ENCODE data around the gene JUND. TPM values are rescaled to one million over a fixed set of nuclear protein-coding genes. Genes with fewer than 3 reads are reported as not detected.

The JUND gene
- total and polyA plus RNA-seq, 2 of the 8 experiments (the other 6 are each of a cell fraction or from before 2014, with no cell fraction given), result 54.0 to 77.5 TPM

- WGBS, 2 experiments (ENCODE audit: extremely low coverage in 1 of 2, insufficient coverage in 1 of 2, insufficient read length in 1 of 2, insufficient replicate concordance in 2 of 2, low coverage in 1 of 2, low lambda C conversion rate in 2 of 2, missing lambda C conversion rate in 1 of 2), result 35% methylated on average over 4 of the region's 4 CpGs; no CpG with 5 or more reads in 1 of the 2 experiments
- no peak for TF ChIP-seq SIRT6 (IDR thresholded peaks at IDR 0.05; ENCODE audit: low read length)
- no peak for TF ChIP-seq CBX5 (IDR thresholded peaks at IDR 0.05; ENCODE audit: low read depth, low read length)
- TF ChIP-seq PHF8 (conservative IDR thresholded peaks at IDR 0.05; ENCODE audit: low read depth, low read length), result no peak
- no peak for TF ChIP-seq JUN (IDR thresholded peaks at IDR 0.05; ENCODE audit: low read depth, low read length)
- TF ChIP-seq MAFK (IDR thresholded peaks at IDR 0.05; ENCODE audit: low read depth, low read length), result no peak
- TF ChIP-seq CHD2 (IDR thresholded peaks at IDR 0.05; ENCODE audit: low read length), result no peak
- TF ChIP-seq TEAD4 (IDR thresholded peaks at IDR 0.05; ENCODE audit: low read depth, low read length), result no peak
- TF ChIP-seq ATF3 (IDR thresholded peaks at IDR 0.05; ENCODE audit: insufficient read depth, low read depth, low read length), result no peak
- no peak for TF ChIP-seq RXRA (IDR thresholded peaks at IDR 0.05; ENCODE audit: insufficient read depth, low read depth, low read length)
- TF ChIP-seq SP4 (IDR thresholded peaks at IDR 0.05; ENCODE audit: low read length), result no peak
- no peak for TF ChIP-seq CREB1 (IDR thresholded peaks at IDR 0.05)
- no peak for TF ChIP-seq KDM1A (IDR thresholded peaks at IDR 0.05; ENCODE audit: borderline replicate concordance, low read length)
- no peak for TF ChIP-seq MAX (IDR thresholded peaks at IDR 0.05)
- no peak for TF ChIP-seq HDAC6 (IDR thresholded peaks at IDR 0.05; ENCODE audit: low read depth, low read length)
Observed at GRCh38 chr19:18231775-18232174, 49.6 kb downstream of the JUND start.

More at GRCh38 chr19:18231775-18232174, 49.6 kb downstream of the JUND start:
- Histone ChIP-seq H3K4me2 (ENCODE audit: insufficient read depth in 1 of 2, low read depth in 2 of 2, low read length in 2 of 2) (peak overlapping the region; percentile 91 to 96), H4K20me1 (replicated peaks in 1 of 2; ENCODE audit: control insufficient read depth in 1 of 2, insufficient read depth in 2 of 2, low read length in 2 of 2) (no peaks in the 10 kb centered on the region), H4K91ac (replicated peaks; ENCODE audit: insufficient read length, low read length) (no peak overlapping the region), H4K8ac (ENCODE audit: extremely low read depth, insufficient read depth, low read length) (no peak overlapping the region), H2BK120ac (replicated peaks; ENCODE audit: low read depth, low read length) (no peak overlapping the region), H3K18ac (ENCODE audit: extremely low read depth, low read length) (peak overlapping the region; percentile 87), H2BK15ac (ENCODE audit: low read length) (peak overlapping the region; percentile 90; the same call in 1 of the 2 replicates), H3K27me3 (replicated peaks in 1 of 4; ENCODE audit: control insufficient read depth in 3 of 4, extremely low read depth in 1 of 4, insufficient read depth in 3 of 4, low read length in 3 of 4) (peaks cover 0 to 7% (median 3%) of the 10 kb centered on the region in 4 experiments; a peak in 4 of 7 replicates), H3K23me2 (ENCODE audit: low read depth, low read length) (peaks cover 7% of the 10 kb centered on the region), H3K9ac (replicated peaks in 1 of 4; ENCODE audit: extremely low read depth in 1 of 4, low read depth in 3 of 4, low read length in 3 of 4) (peak overlapping the region in 2 of 4 experiments; percentile 8 to 22; a peak in 1 of 7 replicates), H3K9me3 (ENCODE audit: insufficient read depth in 2 of 2, low read depth in 1 of 2, low read length in 1 of 2) (no peaks in the 10 kb centered on the region), H2AK5ac (ENCODE audit: low read depth, low read length) (no peak overlapping the region), H3K4me1 (replicated peaks in 1 of 4; ENCODE audit: control insufficient read depth in 3 of 4, insufficient read depth in 4 of 4, low read length in 3 of 4) (peaks cover 6 to 20% (median 14%) of the 10 kb centered on the region in 4 experiments), H3K4ac (replicated peaks; ENCODE audit: insufficient read length, low read depth, low read length) (no peak overlapping the region), H2BK12ac (ENCODE audit: low read depth, low read length) (peak overlapping the region; percentile 95; the same call in 1 of the 2 replicates), H3K79me2 (ENCODE audit: control insufficient read depth in 1 of 2, insufficient read depth in 2 of 2, low read length in 2 of 2) (no peaks in the 10 kb centered on the region), H3K4me3 (ENCODE audit: extremely low read depth in 1 of 4, insufficient read depth in 2 of 4, low read depth in 3 of 4, low read length in 4 of 4) (peak overlapping the region in 2 of 4 experiments; percentile 39 to 54; a peak in 2 of 8 replicates), H3K56ac (replicated peaks; ENCODE audit: insufficient read length, low read depth, low read length) (no peak overlapping the region), H3K36me3 (ENCODE audit: control insufficient read depth in 2 of 4, insufficient read depth in 4 of 4, low read length in 3 of 4) (no peaks in the 10 kb centered on the region), H3K27ac (ENCODE audit: low read depth, low read length) (no peak overlapping the region), H2BK20ac (ENCODE audit: low read length) (peak overlapping the region; percentile 80; the same call in 1 of the 2 replicates), H2AFZ (ENCODE audit: low read length) (no peak overlapping the region), H3K23ac (ENCODE audit: insufficient read length) (no peak overlapping the region), H3K79me1 (ENCODE audit: low read depth, low read length) (no peaks in the 10 kb centered on the region), H3K14ac (ENCODE audit: insufficient read length) (no peak overlapping the region), H2BK5ac (ENCODE audit: low read depth, low read length) (peak overlapping the region; percentile 98; the same call in 1 of the 2 replicates), H4K5ac (ENCODE audit: insufficient read length, low read depth, low read length) (no peak overlapping the region)
- no peak for DNase-seq (ENCODE audit: low read depth in 1 of 2, low spot score in 2 of 2)
- POLR2A ChIA-PET (ENCODE audit: partially characterized antibody), result interaction anchor here (0.6 to 4.4 kb wide), 18 partner anchors 7 to 126 kb away, joined by 3 to 43 read pairs (median 4); partner anchors contain the start of genes JUND and RAB3A
- no peak for FAIRE-seq
- CTCF ChIA-PET (ENCODE audit: partially characterized antibody), result interaction anchor here (0.9 to 10.1 kb wide), 19 partner anchors 9 to 180 kb away, joined by 3 to 140 read pairs (median 6); partner anchors contain the start of gene RAB3A

Measured in H1 (cell line).